ACC112 (cell line): ENCODE data around the gene IDE.
"Not testable (repeated sequence)": the region's sequence is repeated elsewhere in the genome, so short reads cannot be mapped to it uniquely, and the experiment has no call there.

Experiments used
- H2AFZ ChIP-seq: fragments of 200-600 bp; sonication (generic); one replicate; pipeline ENCODE4 v1.6.0; 2017; ENCODE audit warnings: antibody characterized with exemption, low read length; ENCODE audit not compliant: unreplicated experiment
- H3K27ac ChIP-seq: fragments of 200-600 bp; sonication (generic); 2 replicates; pipeline ENCODE4 v1.5.1; 2014; ENCODE audit warnings: low read depth, mild to moderate bottlenecking, antibody characterized with exemption, low read length, moderate library complexity
- H3K27me3 ChIP-seq: fragments of 200-600 bp; sonication (generic); 2 replicates; pipeline ENCODE4 v1.6.1; 2014; ENCODE audit warnings: mild to moderate bottlenecking, antibody characterized with exemption, low read length, moderate library complexity, mixed read lengths; ENCODE audit not compliant: insufficient read depth
- H3K36me3 ChIP-seq: fragments of 200-600 bp; sonication (generic); 2 replicates; pipeline ENCODE4 v1.6.1; 2016; ENCODE audit warnings: mild to moderate bottlenecking, antibody characterized with exemption, low read length, moderate library complexity, mixed read lengths; ENCODE audit not compliant: insufficient read depth
- H3K4me1 ChIP-seq: fragments of 200-600 bp; sonication (generic); one replicate; pipeline ENCODE4 v1.6.1; 2016; ENCODE audit warnings: low read length, mixed read lengths; ENCODE audit not compliant: insufficient read depth, unreplicated experiment, control insufficient read depth
- H3K4me3 ChIP-seq: fragments of 200-600 bp; sonication (generic); 2 replicates; pipeline ENCODE4 v1.5.1; 2014; ENCODE audit warnings: mild to moderate bottlenecking, low read depth, low read length
- H3K79me2 ChIP-seq: fragments of 200-600 bp; sonication (generic); one replicate; pipeline ENCODE4 v1.6.0; 2016; ENCODE audit warnings: low read length; ENCODE audit not compliant: control insufficient read depth, unreplicated experiment, insufficient read depth

The IDE gene

GRCh38 chr10:92490387-92490786, 83.5 kb downstream of the IDE start:
- no peak overlapping the region for H3K27ac ChIP-seq
- no peak overlapping the region for H3K4me3 ChIP-seq
- H3K36me3 ChIP-seq, result peaks cover 29% of the 10 kb centered on the region
- no peaks in the 10 kb centered on the region for H3K4me1 ChIP-seq
- no peaks in the 10 kb centered on the region for H3K79me2 ChIP-seq
- no peaks in the 10 kb centered on the region for H3K27me3 ChIP-seq
- H2AFZ ChIP-seq, result no peak overlapping the region

DNA sequence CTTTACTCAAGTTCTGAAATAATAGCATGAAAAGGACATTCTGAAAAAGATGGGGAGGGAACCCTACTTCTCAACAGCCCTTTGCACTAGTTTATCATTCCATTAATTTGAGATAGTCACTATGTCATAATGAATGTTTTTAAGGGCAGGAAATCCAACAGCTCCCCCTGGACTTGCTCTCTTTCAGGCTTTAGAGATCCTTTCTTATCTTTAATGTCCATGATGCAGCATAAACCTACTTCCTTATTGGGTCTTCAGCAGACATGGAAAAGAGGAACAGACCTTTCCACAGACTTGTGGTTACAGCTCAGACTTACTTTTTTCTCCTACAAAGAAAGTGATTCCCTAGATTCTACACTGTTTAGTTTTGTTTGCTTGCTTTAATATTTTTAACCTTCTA, 87.3 kb downstream of the IDE start:
- H3K27ac ChIP-seq, result no peak overlapping the region
- H3K4me1 ChIP-seq, result no peaks in the 10 kb centered on the region
- H3K79me2 ChIP-seq, result no peaks in the 10 kb centered on the region
- H3K27me3 ChIP-seq, result no peaks in the 10 kb centered on the region
- peaks cover 22% of the 10 kb centered on the region for H3K36me3 ChIP-seq
- H2AFZ ChIP-seq, result no peak overlapping the region
- no peak overlapping the region for H3K4me3 ChIP-seq

DNA sequence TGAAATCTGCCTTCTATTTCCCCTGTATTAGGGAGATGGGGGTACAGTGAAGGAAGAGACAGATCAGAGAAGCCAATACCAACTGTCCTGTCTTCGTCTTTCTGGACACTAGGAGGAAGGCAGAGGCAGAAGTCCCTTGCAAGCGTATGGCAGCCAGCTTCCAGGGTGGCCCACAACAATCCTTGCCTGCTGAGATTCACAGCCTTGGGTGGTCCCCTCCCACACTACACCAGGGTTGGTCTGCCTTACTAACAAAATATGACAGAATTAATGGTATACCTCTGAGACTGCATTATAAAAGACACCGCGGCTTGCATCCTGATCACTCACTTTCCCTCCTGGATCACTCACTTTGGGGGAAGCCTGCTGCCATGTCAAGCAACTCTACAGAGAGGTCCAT, 90.4 kb downstream of the IDE start:
- Histone ChIP-seq H3K4me3 (no peak overlapping the region), H3K27ac (no peak overlapping the region), H3K79me2 (no peaks in the 10 kb centered on the region), H3K4me1 (no peaks in the 10 kb centered on the region), H2AFZ (no peak overlapping the region), H3K27me3 (no peaks in the 10 kb centered on the region), H3K36me3 (peaks cover 7% of the 10 kb centered on the region; the same call in 1 of the 2 replicates)

DNA sequence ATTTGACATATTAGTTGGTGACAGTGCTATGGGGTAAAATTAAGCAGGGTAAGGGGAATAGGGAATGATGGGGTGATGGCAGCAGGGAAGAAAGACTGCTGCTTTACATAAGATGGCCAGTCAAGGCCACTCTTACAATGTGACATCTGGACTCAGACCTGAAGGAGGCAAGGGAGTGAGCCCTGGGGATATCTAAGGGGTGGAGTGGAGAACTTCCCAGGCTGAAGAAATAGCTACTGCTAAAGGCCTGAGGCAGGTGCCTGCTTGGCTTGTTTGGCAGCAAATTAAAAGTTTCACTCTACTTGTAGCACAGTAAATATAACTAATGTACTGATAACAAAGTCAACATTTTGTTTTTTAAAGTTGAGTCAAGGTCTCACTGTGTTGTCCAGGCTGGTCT, 93.5 kb downstream of the IDE start:
- H3K79me2 ChIP-seq, result no peaks in the 10 kb centered on the region
- no peak overlapping the region for H3K4me3 ChIP-seq
- no peak overlapping the region for H2AFZ ChIP-seq
- peaks cover under 1% of the 10 kb centered on the region; the same call in 1 of the 2 replicates for H3K36me3 ChIP-seq
- H3K27ac ChIP-seq, result no peak overlapping the region
- no peaks in the 10 kb centered on the region for H3K4me1 ChIP-seq
- H3K27me3 ChIP-seq, result no peaks in the 10 kb centered on the region

DNA sequence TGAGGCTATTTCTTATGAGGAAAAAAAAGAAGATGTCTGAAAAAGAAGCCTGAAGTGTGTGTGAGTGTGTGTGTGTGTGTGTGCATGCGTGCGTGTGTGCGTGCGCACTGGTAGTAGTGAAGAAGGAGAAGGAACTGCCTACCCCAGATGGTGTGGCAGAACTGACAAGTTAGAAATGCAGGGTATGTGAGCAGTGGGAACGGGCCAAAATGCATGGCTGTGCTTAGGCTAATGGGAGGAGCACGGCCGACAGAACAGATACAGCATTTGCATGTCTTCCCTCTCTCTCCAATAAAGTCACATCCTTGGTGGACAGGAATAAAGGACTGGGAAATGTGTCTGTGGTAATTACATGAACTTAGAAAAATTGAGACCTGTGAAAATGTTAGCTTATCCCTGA, 94.3 kb downstream of the IDE start:
- Histone ChIP-seq H3K27ac (no peak overlapping the region), H3K4me3 (no peak overlapping the region), H3K36me3 (peaks cover 3% of the 10 kb centered on the region; the same call in 1 of the 2 replicates), H3K4me1 (no peaks in the 10 kb centered on the region), H2AFZ (no peak overlapping the region), H3K27me3 (no peaks in the 10 kb centered on the region), H3K79me2 (no peaks in the 10 kb centered on the region)

DNA sequence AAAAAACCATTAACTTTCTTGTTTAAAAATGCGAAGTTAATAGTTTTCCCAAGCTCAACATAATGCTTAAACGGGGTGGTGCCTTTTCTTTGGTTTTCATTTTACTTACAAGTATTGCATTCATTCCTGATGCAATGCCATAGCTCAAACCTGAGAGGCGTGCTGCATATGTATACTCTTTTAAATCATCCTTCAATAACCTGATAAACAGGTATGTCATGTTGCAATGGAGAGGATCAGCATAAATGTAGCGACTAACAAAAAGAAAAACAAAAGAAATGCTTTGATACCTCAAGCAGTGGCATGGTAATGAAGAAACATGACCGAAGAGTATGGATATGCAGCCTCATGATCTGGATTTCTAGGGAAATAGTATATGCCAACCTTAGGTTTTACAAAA, 95.4 kb downstream of the IDE start:
- Histone ChIP-seq H2AFZ (no peak overlapping the region), H3K4me3 (no peak overlapping the region), H3K79me2 (no peaks in the 10 kb centered on the region), H3K27ac (no peak overlapping the region), H3K4me1 (no peaks in the 10 kb centered on the region), H3K27me3 (no peaks in the 10 kb centered on the region), H3K36me3 (peaks cover 3% of the 10 kb centered on the region; the same call in 1 of the 2 replicates)

DNA sequence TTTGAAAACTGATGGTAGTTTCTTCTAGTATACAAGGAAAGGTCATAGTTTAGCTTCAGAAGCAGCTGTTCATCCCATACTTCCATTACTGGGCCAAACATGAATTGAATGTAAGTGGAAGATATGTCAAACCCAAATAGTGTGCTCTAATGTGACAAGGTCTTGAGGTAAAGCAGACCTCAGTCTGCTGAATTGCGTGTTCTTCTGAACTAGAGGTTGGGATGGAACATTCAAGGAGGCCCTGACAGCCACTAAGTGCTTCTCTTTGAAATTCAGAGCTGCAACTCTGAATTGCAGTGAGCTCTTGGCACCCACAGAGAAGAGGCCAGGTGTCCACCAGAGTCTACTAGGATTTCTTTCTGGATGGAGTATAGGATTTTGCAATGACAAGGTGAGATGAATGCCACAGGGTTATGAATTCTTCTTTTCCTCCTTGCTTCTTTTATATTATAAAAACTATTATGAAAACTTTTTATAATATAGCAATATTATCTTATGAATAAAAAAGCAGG, 98.5 kb downstream of the IDE start:
- Histone ChIP-seq H3K27me3 (no peaks in the 10 kb centered on the region), H3K4me3 (no peak overlapping the region), H2AFZ (no peak overlapping the region), H3K36me3 (peaks cover 3% of the 10 kb centered on the region; the same call in 1 of the 2 replicates), H3K4me1 (no peaks in the 10 kb centered on the region), H3K27ac (no peak overlapping the region), H3K79me2 (no peaks in the 10 kb centered on the region)

DNA sequence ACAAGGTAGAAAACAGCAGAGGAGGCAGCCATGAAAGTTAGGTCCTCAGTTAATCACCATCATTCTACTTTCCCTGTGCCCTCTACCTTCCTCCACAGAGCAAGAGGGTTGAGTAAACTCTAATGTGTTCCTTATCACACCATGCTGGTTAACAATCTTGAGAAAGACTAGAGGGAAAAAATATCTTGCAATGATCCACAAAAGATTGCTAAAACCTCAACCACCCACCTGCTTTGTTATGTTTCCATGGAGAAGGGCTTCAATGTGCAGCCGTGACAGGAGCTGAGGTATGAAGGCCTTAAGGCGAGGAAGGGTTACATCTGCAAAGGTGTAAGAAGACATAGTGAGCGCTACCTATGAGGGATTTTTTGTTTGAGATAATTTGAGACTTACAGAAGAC, 103.9 kb downstream of the IDE start:
- Histone ChIP-seq H3K36me3 (peaks cover 20% of the 10 kb centered on the region; the same call in 1 of the 2 replicates), H3K27ac (no peak overlapping the region), H3K79me2 (no peaks in the 10 kb centered on the region), H3K27me3 (no peaks in the 10 kb centered on the region), H3K4me1 (no peaks in the 10 kb centered on the region), H3K4me3 (no peak overlapping the region), H2AFZ (no peak overlapping the region)

- Histone ChIP-seq H3K36me3 (peaks cover 15% of the 10 kb centered on the region; the same call in 1 of the 2 replicates), H3K27me3 (no peaks in the 10 kb centered on the region)
These were observed 109.5 kb downstream of the IDE start for GRCh38 chr10:92464364-92464763.

GRCh38 chr10:92463582-92463981, 110.3 kb downstream of the IDE start:
- Histone ChIP-seq H3K27ac (no peak overlapping the region), H3K4me3 (no peak overlapping the region), H3K4me1 (no peaks in the 10 kb centered on the region), H3K36me3 (peaks cover 13% of the 10 kb centered on the region; the same call in 1 of the 2 replicates), H3K27me3 (no peaks in the 10 kb centered on the region), H3K79me2 (no peaks in the 10 kb centered on the region), H2AFZ (no peak overlapping the region)

More at GRCh38 chr10:92464364-92464763, 109.5 kb downstream of the IDE start:
- Histone ChIP-seq H3K4me1 (no peaks in the 10 kb centered on the region), H3K27ac (no peak overlapping the region), H2AFZ (no peak overlapping the region), H3K79me2 (no peaks in the 10 kb centered on the region), H3K4me3 (no peak overlapping the region)

DNA sequence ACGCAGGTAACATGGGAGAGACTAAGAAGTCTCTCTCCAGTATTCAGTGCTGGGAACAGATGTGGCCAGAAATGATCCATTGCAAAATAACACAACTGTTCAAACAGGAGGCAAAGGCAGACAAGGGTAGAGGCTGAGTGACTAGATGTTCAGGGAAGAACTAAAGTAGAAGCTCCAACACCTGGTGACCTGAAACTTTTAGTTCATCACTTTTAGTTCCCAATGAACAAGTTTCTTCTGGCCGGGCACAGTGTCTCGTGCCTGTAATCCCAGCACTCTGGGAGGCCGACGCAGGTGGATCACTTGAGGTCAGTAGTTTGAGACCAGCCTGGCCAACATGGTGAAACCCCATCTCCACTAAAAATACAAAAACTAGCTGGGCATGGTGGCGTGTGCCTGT, 118.9 kb downstream of the IDE start:
- H3K27ac ChIP-seq, H2AFZ ChIP-seq, H3K4me3 ChIP-seq, H3K27me3 ChIP-seq, H3K4me1 ChIP-seq, H3K79me2 ChIP-seq: not testable (repeated sequence)
- H3K36me3 ChIP-seq, result peaks cover 10% of the 10 kb centered on the region; the same call in 1 of the 2 replicates
